A549 (cell line): Measurements from ENCODE around the gene LRRC3B. TPM values are rescaled to one million over a fixed set of nuclear protein-coding genes. Genes with fewer than 3 reads are reported as not detected.

Experiments
- ATAC-seq, 2 experiments: fragments of 200-7000 bp in 1 of 2; fragments of >200 bp in 1 of 2; cut with Nextera tagmentation in 1 of 2; cut with Tn5 transposase in 1 of 2; 3 replicates each; pipeline versions ENCODE4 v1.8.0 to v1.9.1; 2018 to 2020; ENCODE audit warnings: mild to moderate bottlenecking in 1 of 2, moderate library complexity in 1 of 2
- CTCF ChIA-PET: fragments of 300-600 bp; sonication (Branson Sonifier 250); formaldehyde crosslinking; extraction: SDS; loops from one replicate; lab custom pipeline; 2021; ENCODE audit warnings: antibody characterized with exemption, inconsistent platforms; lab: Yijun Ruan, JAX
- POLR2A ChIA-PET: fragments of 350-600 bp; formaldehyde crosslinking; extraction: SDS; loops from one replicate; lab custom pipeline; 2021; ENCODE audit warnings: antibody characterized with exemption, inconsistent platforms; lab: Yijun Ruan, JAX
- DNase-seq, 2 experiments: peaks; one replicate each; pipeline versions ENCODE4 v3.0.0 to v3.0.0-alpha.2; 2011 to 2016; ENCODE audit warnings: low read depth in 1 of 2, low spot score in 1 of 2
- FAIRE-seq: peaks from 2 replicates; lab custom pipeline; 2011; peaks lifted over from hg19 to GRCh38; lab: Jason Lieb, UNC
- H3K27ac ChIP-seq, 2 experiments: fragments of >200 bp; sonication (Bioruptor Twin); formaldehyde crosslinking; 3 replicates each; pipeline ENCODE4 v1.5.1; 2016 to 2017
- H3K4me1 ChIP-seq: fragments of >200 bp; sonication (Bioruptor Twin); formaldehyde crosslinking; 3 replicates; pipeline ENCODE4 v1.6.1; 2016
- H3K4me2 ChIP-seq: fragments of >200 bp; sonication (Bioruptor Twin); formaldehyde crosslinking; 3 replicates; pipeline ENCODE4 v1.6.1; 2016
- H3K4me3 ChIP-seq: fragments of >200 bp; sonication (Bioruptor Twin); formaldehyde crosslinking; 3 replicates; pipeline ENCODE4 v1.5.1; 2016
- H3K9me3 ChIP-seq: fragments of >200 bp; sonication (Bioruptor Twin); formaldehyde crosslinking; 3 replicates; pipeline ENCODE4 v1.6.1; 2016
- CBX2 ChIP-seq: fragments of 200-600 bp; sonication (generic); IDR thresholded peaks from 2 replicates; pipeline ENCODE4 v1.6.1; 2016; ENCODE audit warnings: low read depth, mild to moderate bottlenecking, borderline replicate concordance
- CHD2 ChIP-seq: fragments of 150-350 bp; IDR thresholded peaks from 2 replicates; pipeline ENCODE4 v1.6.1; 2014; ENCODE audit warnings: low read length; ENCODE audit not compliant: partially characterized antibody
- CHD4 ChIP-seq: fragments of 200-600 bp; sonication (generic); IDR thresholded peaks from 2 replicates; pipeline ENCODE4 v1.6.1; 2016; ENCODE audit warnings: antibody characterized with exemption, mild to moderate bottlenecking, borderline replicate concordance
- E2F6 ChIP-seq: IDR thresholded peaks from 2 replicates; pipeline ENCODE4 v1.6.1; 2012; ENCODE audit warnings: low read depth, borderline replicate concordance
- GATA3 ChIP-seq: IDR thresholded peaks from 2 replicates; pipeline ENCODE4 v1.6.1; 2012; ENCODE audit warnings: borderline replicate concordance
- HES2 ChIP-seq: fragments of >200 bp; sonication (Bioruptor Twin); formaldehyde crosslinking; IDR thresholded peaks from 2 replicates; pipeline ENCODE4 v1.6.1; 2016
- HMGXB4 ChIP-seq: fragments of 250-450 bp; sonication (Bioruptor Pico); IDR thresholded peaks from 2 replicates; pipeline ENCODE4 v1.5.0; 2021; ENCODE audit warnings: mild to moderate bottlenecking, moderate library complexity, borderline replicate concordance
- HOXB5 ChIP-seq: fragments of 250-450 bp; sonication (Bioruptor Pico); IDR thresholded peaks from 2 replicates; pipeline ENCODE4 v1.5.0; 2020; ENCODE audit warnings: mild to moderate bottlenecking, moderate library complexity
- JUN ChIP-seq, 2 experiments: fragments of >200 bp; sonication (Bioruptor Twin); formaldehyde crosslinking; IDR thresholded peaks; 2 replicates in 1 of 2; 3 replicates in 1 of 2; pipeline ENCODE4 v1.6.1; 2016 to 2017
- KDM5A ChIP-seq: fragments of 200-600 bp; sonication (generic); IDR thresholded peaks from 2 replicates; pipeline ENCODE4 v1.6.1; 2016; ENCODE audit warnings: antibody characterized with exemption, mild to moderate bottlenecking
- MAFK ChIP-seq: fragments of 450-650 bp; IDR thresholded peaks from 2 replicates; pipeline ENCODE4 v1.6.1; 2014; ENCODE audit not compliant: partially characterized antibody
- NFE2L2 ChIP-seq: fragments of 150-350 bp; conservative IDR thresholded peaks from 2 replicates; pipeline ENCODE4 v1.6.1; 2014; ENCODE audit warnings: low read length
- NPAS2 ChIP-seq: fragments of 250-450 bp; sonication (Bioruptor Pico); IDR thresholded peaks from 2 replicates; pipeline ENCODE4 v1.8.0; 2022; ENCODE audit warnings: mild to moderate bottlenecking, moderate library complexity, borderline replicate concordance
- NR3C1 ChIP-seq: fragments of >200 bp; sonication (Bioruptor Twin); formaldehyde crosslinking; IDR thresholded peaks from 3 replicates; pipeline ENCODE4 v1.6.1; 2017
- PHF8 ChIP-seq: fragments of 200-600 bp; sonication (generic); IDR thresholded peaks from 2 replicates; pipeline ENCODE4 v1.6.1; 2016; ENCODE audit warnings: low read depth, mild to moderate bottlenecking, antibody characterized with exemption, moderate library complexity, borderline replicate concordance
- REST ChIP-seq: fragments of 200-600 bp; sonication (generic); IDR thresholded peaks from 2 replicates; pipeline ENCODE4 v1.6.1; 2016; ENCODE audit warnings: antibody characterized with exemption, mild to moderate bottlenecking, moderate library complexity
- RFX5 ChIP-seq: fragments of 450-650 bp; IDR thresholded peaks from 2 replicates; pipeline ENCODE4 v1.7.1; 2014; ENCODE audit warnings: antibody characterized with exemption, mild to moderate bottlenecking, moderate library complexity
- SMC3 ChIP-seq: fragments of >200 bp; sonication (Bioruptor Twin); formaldehyde crosslinking; IDR thresholded peaks from 3 replicates; pipeline ENCODE4 v1.6.1; 2018; ENCODE audit warnings: inconsistent platforms
- SREBF2 ChIP-seq: fragments of 450-650 bp; IDR thresholded peaks from 2 replicates; pipeline ENCODE4 v1.6.1; 2014; ENCODE audit warnings: mild to moderate bottlenecking, moderate library complexity
- TFCP2L1 ChIP-seq: fragments of 250-450 bp; sonication (Bioruptor Pico); IDR thresholded peaks from 2 replicates; pipeline ENCODE4 v1.5.0; 2021; ENCODE audit warnings: mild to moderate bottlenecking
- TP53 ChIP-seq: fragments of 250-450 bp; sonication (Bioruptor Pico); IDR thresholded peaks from 2 replicates; pipeline ENCODE4 v1.5.0; 2021; ENCODE audit warnings: mild to moderate bottlenecking, moderate library complexity
- ZFP36 ChIP-seq: fragments of 450-650 bp; IDR thresholded peaks from 2 replicates; pipeline ENCODE4 v1.6.1; 2014; ENCODE audit warnings: borderline replicate concordance; ENCODE audit not compliant: partially characterized antibody
- ZNF302 ChIP-seq: fragments of 250-450 bp; sonication (Bioruptor Pico); IDR thresholded peaks from 2 replicates; pipeline ENCODE4 v1.9.0; 2021; ENCODE audit warnings: inconsistent platforms, mild to moderate bottlenecking, moderate library complexity
- ZSCAN20 ChIP-seq: fragments of 250-450 bp; sonication (Bioruptor Pico); IDR thresholded peaks from 2 replicates; pipeline ENCODE4 v1.8.0; 2022; ENCODE audit warnings: mild to moderate bottlenecking, moderate library complexity
- WGBS: methylation state at CpG from one replicate; pipeline ENCODE4 v1.1.6; 2017; ENCODE audit errors: missing lambda C conversion rate; 5-methylcytosine and 5-hydroxymethylcytosine counted together
- polyA plus RNA-seq, 4 experiments: library from polyadenylated mRNA; depleted of rRNA in 3 of 4; stranded (reverse); fragments of >200 nt; fragmentation: RNase III in 1 of 4; extraction: RNeasy Plus Mini Kit Qiagen cat#74134 plus additional on column Dnase treatment in 1 of 4; gene quantifications; 2 replicates in 3 of 4; 3 replicates in 1 of 4; pipeline ENCODE4 v1.2.3, GENCODE V29; 2011 to 2017

Gene LRRC3B
- polyA plus RNA-seq, 2 of the 4 experiments (the other 2 are of a cell fraction) = not detected

GRCh38 chr3:26591926-26592325 lies 30.6 kb upstream of the LRRC3B start:
- no peak for DNase-seq
- no peaks in the 10 kb centered on the region for H3K9me3 ChIP-seq
- ChIA-PET POLR2A (interaction anchor here (0.6 kb wide), 1 partner anchor 11 kb away, joined by 5 read pairs; no protein-coding TSS in a partner anchor), CTCF (no interaction called here)
- 2% methylated on average over 3 of the region's 3 CpGs for WGBS
- H3K4me1 ChIP-seq = no peaks in the 10 kb centered on the region
- H3K4me2 ChIP-seq = no peak overlapping the region
- no peak overlapping the region for H3K27ac ChIP-seq
- ATAC-seq = no peak
- TF ChIP-seq NFE2L2 (no peak), ZFP36 (no peak), NR3C1 (no peak), TP53 (CRISPR knock-in tag) (no peak), E2F6 (no peak), SREBF2 (no peak), GATA3 (no peak), JUN (IDR thresholded peaks at IDR 0.05) (no peak), HOXB5 (no peak), PHF8 (no peak), TFCP2L1 (CRISPR knock-in tag) (no peak), RFX5 (no peak), HMGXB4 (no peak), MAFK (no peak), SMC3 (no peak), KDM5A (no peak), NPAS2 (no peak)
- TF ChIP-seq, all 56 proteins: peak for 0
- no peak overlapping the region for H3K4me3 ChIP-seq
- no peak for FAIRE-seq

GRCh38 chr3:26592451-26592850 lies 30.1 kb upstream of the LRRC3B start:
- WGBS = 0% methylated on average over 4 of the region's 4 CpGs
- H3K4me3 ChIP-seq = no peak overlapping the region
- TF ChIP-seq ZNF302 (CRISPR knock-in tag) (no peak), ZSCAN20 (CRISPR knock-in tag) (no peak), CBX2 (no peak), SREBF2 (no peak), REST (no peak), CHD4 (no peak), CHD2 (no peak), HES2 (no peak)
- DNase-seq (no peak), ATAC-seq (no peak), FAIRE-seq (no peak)
- H3K4me2 ChIP-seq = no peak overlapping the region
- H3K9me3 ChIP-seq = no peaks in the 10 kb centered on the region
- ChIA-PET CTCF (no interaction called here), POLR2A (no interaction called here)
- H3K4me1 ChIP-seq = no peaks in the 10 kb centered on the region
- no peak overlapping the region for H3K27ac ChIP-seq
